ENCODE measurements around the gene GCH1. TPM values are rescaled to one million over a fixed set of nuclear protein-coding genes. Genes with fewer than 3 reads are reported as not detected.

GCH1 gene
- total RNA-seq, 1 donor from 2014 or later: 0.43 TPM

DNA sequence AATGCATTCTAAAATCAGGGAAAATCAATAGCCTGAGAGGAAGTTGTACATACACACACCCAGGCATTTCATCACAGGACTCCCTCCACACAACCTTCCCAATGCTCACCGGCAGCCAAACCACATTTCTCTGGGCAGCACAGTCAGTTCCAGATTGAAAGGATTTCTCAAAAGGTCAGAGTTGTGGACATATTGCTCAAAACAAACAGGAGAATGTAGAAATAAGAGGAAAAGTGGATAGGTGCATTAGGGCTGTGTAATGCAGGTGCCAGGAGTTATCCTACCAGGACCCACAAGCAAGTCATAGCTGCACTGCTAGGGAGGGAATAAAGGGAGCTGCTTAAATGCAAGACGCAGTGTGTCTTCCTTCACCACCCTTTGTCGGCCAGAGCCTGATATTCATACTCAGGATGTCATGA lies 62.9 kb downstream of the GCH1 start:
- no peak for TF ChIP-seq CTCF (IDR thresholded peaks at IDR 0.05)
- Mint-ChIP-seq H3K9me3 (ENCODE audit: unreplicated experiment) (no peaks in the 10 kb centered on the region), H3K27me3 (ENCODE audit: unreplicated experiment) (peaks cover 7% of the 10 kb centered on the region), H3K4me1 (ENCODE audit: unreplicated experiment) (no peaks in the 10 kb centered on the region), H3K4me3 (ENCODE audit: unreplicated experiment) (no peak overlapping the region), H3K36me3 (ENCODE audit: unreplicated experiment) (no peaks in the 10 kb centered on the region), H3K27ac (ENCODE audit: unreplicated experiment) (no peak overlapping the region)
- DNase-seq (ENCODE audit: extremely low spot score, unreplicated experiment): no peak

DNA sequence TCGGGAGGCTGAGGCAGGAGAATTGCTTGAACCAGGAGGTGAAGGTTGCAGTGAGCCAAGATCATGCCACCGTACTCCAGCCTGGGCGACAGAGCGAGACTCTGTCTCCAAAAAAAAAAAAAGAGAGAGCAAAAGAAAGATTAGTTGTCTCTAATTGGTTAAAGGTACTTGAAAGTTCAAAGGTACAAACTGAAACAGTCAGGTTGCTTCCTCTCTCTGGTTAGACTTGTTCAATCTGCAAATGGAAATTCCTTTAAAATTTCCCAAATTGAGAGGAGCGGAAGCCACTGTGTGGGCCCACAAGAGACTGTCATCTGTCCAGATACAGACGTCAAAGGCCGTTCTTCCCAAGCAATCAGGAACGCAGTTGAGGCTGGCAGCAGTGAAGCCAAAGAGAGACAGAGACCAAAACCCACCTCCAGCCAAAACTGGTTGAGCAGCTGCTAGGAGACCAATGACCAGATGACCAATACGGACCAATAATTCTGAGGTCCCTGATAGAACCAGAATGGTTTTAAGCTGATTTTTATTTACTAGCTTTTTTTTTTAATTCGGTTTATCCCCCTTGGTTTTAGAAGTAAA lies 63.6 kb downstream of the GCH1 start:
- TF ChIP-seq CTCF (IDR thresholded peaks at IDR 0.05): no peak
- H3K27me3 Mint-ChIP-seq (ENCODE audit: unreplicated experiment): peaks cover 9% of the 10 kb centered on the region

DNA sequence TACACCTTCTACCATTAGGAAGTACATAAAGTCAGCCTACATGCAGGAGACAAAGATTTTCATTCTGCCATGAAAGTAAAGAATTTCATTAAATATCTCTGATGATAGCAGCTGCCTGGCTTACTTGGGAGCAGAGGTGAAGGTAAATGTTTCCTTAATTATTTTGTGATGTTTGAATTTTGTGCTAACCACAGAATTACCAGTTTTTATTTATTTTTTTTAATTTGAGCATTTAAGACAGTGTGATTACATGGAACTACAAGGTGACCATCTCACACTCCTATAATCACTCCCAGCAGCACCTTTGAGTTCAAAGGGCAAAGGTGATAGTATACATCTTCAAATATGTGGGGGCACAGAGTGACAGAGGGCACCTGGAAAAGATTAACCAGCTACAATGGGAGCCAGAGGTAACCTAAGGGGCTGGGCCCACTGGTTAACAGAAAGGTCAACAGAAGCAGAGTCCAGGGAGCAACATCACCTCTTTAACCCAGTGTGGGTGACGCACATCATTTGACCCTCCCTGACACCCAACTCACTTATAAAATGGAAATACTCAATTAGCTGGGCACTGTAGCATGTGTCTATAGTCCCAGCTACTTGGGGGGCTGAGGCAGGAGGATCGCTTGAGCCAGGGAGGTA lies 65.0 kb downstream of the GCH1 start:
- TF ChIP-seq CTCF (IDR thresholded peaks at IDR 0.05): no peak
- Mint-ChIP-seq H3K4me1 (ENCODE audit: unreplicated experiment) (no peaks in the 10 kb centered on the region), H3K27me3 (ENCODE audit: unreplicated experiment) (peaks cover 18% of the 10 kb centered on the region), H3K9me3 (ENCODE audit: unreplicated experiment) (no peaks in the 10 kb centered on the region), H3K27ac (ENCODE audit: unreplicated experiment) (no peak overlapping the region), H3K36me3 (ENCODE audit: unreplicated experiment) (no peaks in the 10 kb centered on the region), H3K4me3 (ENCODE audit: unreplicated experiment) (no peak overlapping the region)
- no peak for DNase-seq (ENCODE audit: extremely low spot score, unreplicated experiment)

More for the DNA sequence above, 63.6 kb downstream of the GCH1 start:
- Mint-ChIP-seq H3K4me3 (ENCODE audit: unreplicated experiment) (no peak overlapping the region), H3K9me3 (ENCODE audit: unreplicated experiment) (no peaks in the 10 kb centered on the region), H3K4me1 (ENCODE audit: unreplicated experiment) (no peaks in the 10 kb centered on the region), H3K36me3 (ENCODE audit: unreplicated experiment) (no peaks in the 10 kb centered on the region), H3K27ac (ENCODE audit: unreplicated experiment) (no peak overlapping the region)
- no peak for DNase-seq (ENCODE audit: extremely low spot score, unreplicated experiment)

DNA sequence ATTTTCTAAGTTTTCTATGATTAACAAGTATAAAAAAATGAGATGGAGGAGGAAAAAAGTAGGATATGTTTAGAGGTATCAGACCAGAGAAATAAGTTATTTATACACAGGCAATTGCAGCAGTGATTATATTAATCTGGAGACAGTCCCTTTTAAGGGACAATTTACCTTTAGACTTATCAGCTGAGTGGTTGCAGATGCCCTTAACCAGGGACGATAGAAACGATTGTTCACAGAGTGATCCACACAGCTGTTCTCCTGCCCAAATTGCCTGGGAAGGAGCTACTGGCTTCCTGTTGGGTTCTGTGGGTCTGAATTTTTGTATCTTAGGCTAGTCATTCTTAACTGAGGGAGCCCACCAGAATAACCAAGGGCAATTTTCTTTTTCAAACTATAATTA lies 66.4 kb downstream of the GCH1 start:
- H3K9me3 Mint-ChIP-seq (ENCODE audit: unreplicated experiment): no peaks in the 10 kb centered on the region
- H3K4me1 Mint-ChIP-seq (ENCODE audit: unreplicated experiment): no peaks in the 10 kb centered on the region
- H3K4me3 Mint-ChIP-seq (ENCODE audit: unreplicated experiment): no peak overlapping the region
- H3K27me3 Mint-ChIP-seq (ENCODE audit: unreplicated experiment): peaks cover 21% of the 10 kb centered on the region
- TF ChIP-seq CTCF (IDR thresholded peaks at IDR 0.05): no peak
- DNase-seq (ENCODE audit: extremely low spot score, unreplicated experiment): no peak
- H3K36me3 Mint-ChIP-seq (ENCODE audit: unreplicated experiment): no peaks in the 10 kb centered on the region
- H3K27ac Mint-ChIP-seq (ENCODE audit: unreplicated experiment): no peak overlapping the region

- no peak for DNase-seq (ENCODE audit: extremely low spot score, unreplicated experiment)
- no peaks in the 10 kb centered on the region for H3K9me3 Mint-ChIP-seq (ENCODE audit: unreplicated experiment)
- TF ChIP-seq CTCF (IDR thresholded peaks at IDR 0.05): no peak
- H3K4me3 Mint-ChIP-seq (ENCODE audit: unreplicated experiment): no peak overlapping the region
- H3K27me3 Mint-ChIP-seq (ENCODE audit: unreplicated experiment): peaks cover 32% of the 10 kb centered on the region
- H3K4me1 Mint-ChIP-seq (ENCODE audit: unreplicated experiment): no peaks in the 10 kb centered on the region
- no peaks in the 10 kb centered on the region for H3K36me3 Mint-ChIP-seq (ENCODE audit: unreplicated experiment)
- H3K27ac Mint-ChIP-seq (ENCODE audit: unreplicated experiment): no peak overlapping the region
Measured at GRCh38 chr14:54834727-54835126, 67.9 kb downstream of the GCH1 start.
